Caco-2 (cell line): ENCODE results near the gene HEXIM2. TPM values are rescaled to one million over a fixed set of nuclear protein-coding genes. Genes with fewer than 3 reads are reported as not detected.

ENCODE experiments used
- BruUV-seq: library from RNA; stranded (reverse); fragments of 400-500 nt; replicated peaks from 2 replicates; lab custom pipeline; 2021; lab: Mats Ljungman, UMichigan
- CTCF ChIA-PET: fragments of 300-600 bp; sonication (Branson Sonifier 250); formaldehyde crosslinking; loops from one replicate; lab custom pipeline; 2022; ENCODE audit warnings: antibody characterized with exemption; lab: Charles Lee
- POLR2A ChIA-PET: fragments of 300-600 bp; sonication (Branson Sonifier 250); formaldehyde crosslinking; loops from one replicate; lab custom pipeline; 2022; ENCODE audit warnings: antibody characterized with exemption; lab: Charles Lee
- DNase-seq, 2 experiments: peaks; one replicate each; pipeline versions ENCODE4 v3.0.0 to v3.0.0-alpha.2; 2020 to 2022
- H3K27me3 ChIP-seq: replicated peaks from 2 replicates; pipeline ENCODE4 v1.6.0; 2011; ENCODE audit warnings: low read length; ENCODE audit not compliant: control insufficient read depth, insufficient read depth
- H3K36me3 ChIP-seq: 2 replicates; pipeline ENCODE4 v1.5.1; 2011; ENCODE audit warnings: low read length; ENCODE audit not compliant: control insufficient read depth, insufficient read depth
- H3K4me1 ChIP-seq: fragments of 250-450 bp; sonication (Bioruptor Pico); 2 replicates; pipeline ENCODE4 v1.5.1; 2020; ENCODE audit warnings: mild to moderate bottlenecking
- H3K4me3 ChIP-seq: 2 replicates; pipeline ENCODE4 v1.5.1; 2011; ENCODE audit warnings: low read depth, mild to moderate bottlenecking, control low read depth, low read length
- H3K9me3 ChIP-seq: fragments of 250-450 bp; sonication (Bioruptor Pico); 2 replicates; pipeline ENCODE4 v1.5.1; 2020; ENCODE audit warnings: mild to moderate bottlenecking, moderate library complexity
- H3K27ac Mint-ChIP-seq: one replicate; pipeline ENCODE4 v1.8.0; 2022; ENCODE audit warnings: mixed read lengths; ENCODE audit not compliant: unreplicated experiment
- H3K27me3 Mint-ChIP-seq: one replicate; pipeline ENCODE4 v1.8.0; 2022; ENCODE audit warnings: mixed read lengths; ENCODE audit not compliant: insufficient read depth, unreplicated experiment
- H3K36me3 Mint-ChIP-seq: one replicate; pipeline ENCODE4 v1.8.0; 2022; ENCODE audit warnings: mild to moderate bottlenecking, mixed read lengths; ENCODE audit not compliant: insufficient read depth, unreplicated experiment
- H3K4me1 Mint-ChIP-seq: one replicate; pipeline ENCODE4 v1.8.0; 2022; ENCODE audit warnings: low read depth, mixed read lengths; ENCODE audit not compliant: unreplicated experiment
- H3K4me3 Mint-ChIP-seq: one replicate; pipeline ENCODE4 v1.8.0; 2022; ENCODE audit warnings: mild to moderate bottlenecking, moderate library complexity, mixed read lengths; ENCODE audit not compliant: unreplicated experiment
- H3K9me3 Mint-ChIP-seq: one replicate; pipeline ENCODE4 v1.8.0; 2022; ENCODE audit warnings: mixed read lengths; ENCODE audit not compliant: unreplicated experiment
- CTCF ChIP-seq, 2 experiments: fragments of 200-600 bp in 1 of 2; IDR thresholded peaks; 1 replicate in 1 of 2; 2 replicates in 1 of 2; pipeline versions ENCODE4 v1.5.1 to v1.8.0; 2011 to 2022; ENCODE audit warnings: antibody characterized with exemption in 1 of 2, control low read depth in 1 of 2, inconsistent platforms in 1 of 2, low read depth in 1 of 2, low read length in 1 of 2, mild to moderate bottlenecking in 1 of 2, moderate library complexity in 1 of 2; ENCODE audit not compliant: insufficient read depth in 1 of 2, severe bottlenecking in 1 of 2, unreplicated experiment in 1 of 2
- intact Hi-C: fragments of 100-400 bp; cut with micrococcal nuclease; formaldehyde crosslinking; loops from one replicate; pipeline ENCODE4 v1.10.0; 2022; ENCODE audit not compliant: unreplicated experiment
- total RNA-seq: library from RNA; stranded (reverse); gene quantifications from 2 replicates; pipeline ENCODE4 v1.2.3, GENCODE V29; 2022

Gene HEXIM2
- total RNA-seq, 1 experiment from 2014 or later: 12.7 TPM

GRCh38 chr17:45190503-45191255 is 29.0 kb downstream of the HEXIM2 start:
- Mint-ChIP-seq H3K4me3 (no peak overlapping the region), H3K9me3 (no peaks in the 10 kb centered on the region), H3K36me3 (no peaks in the 10 kb centered on the region), H3K4me1 (no peaks in the 10 kb centered on the region), H3K27ac (no peak overlapping the region), H3K27me3 (no peaks in the 10 kb centered on the region)
- TF ChIP-seq CTCF (IDR thresholded peaks at IDR 0.05; ENCODE audit: insufficient read depth in 1 of 2, low read depth in 1 of 2, low read length in 1 of 2, severe bottlenecking in 1 of 2, unreplicated experiment in 1 of 2): no peak
- Histone ChIP-seq H3K36me3 (no peaks in the 10 kb centered on the region), H3K9me3 (peaks cover 4% of the 10 kb centered on the region; the same call in 1 of the 2 replicates), H3K27me3 (no peaks in the 10 kb centered on the region), H3K4me3 (no peak overlapping the region), H3K4me1 (peaks cover 14% of the 10 kb centered on the region; the same call in 1 of the 2 replicates)
- ChIA-PET CTCF (interaction anchor here (0.8 to 3.6 kb wide), 2 partner anchors 42 to 55 kb away, joined by 3 to 18 read pairs; partner anchors contain the start of gene ACBD4), POLR2A (interaction anchor here (0.6 to 1.2 kb wide), 3 partner anchors 14 to 41 kb away, joined by 3 to 7 read pairs (median 3); partner anchors contain the start of gene HEXIM2)
- BruUV-seq: no TSS peak
- DNase-seq: no peak
- intact Hi-C loops: no loop called here

GRCh38 chr17:45195424-45195823 is 33.7 kb downstream of the HEXIM2 start:
- intact Hi-C loops: no loop called here
- POLR2A ChIA-PET: no interaction called here
- CTCF ChIA-PET: interaction anchor here (1.7 to 3.2 kb wide), 3 partner anchors 34 to 59 kb away, joined by 5 to 14 read pairs (median 7); partner anchors contain the start of genes ACBD4 and HEXIM2
- Mint-ChIP-seq H3K9me3 (no peaks in the 10 kb centered on the region), H3K4me3 (no peak overlapping the region), H3K27me3 (no peaks in the 10 kb centered on the region), H3K4me1 (peaks cover 14% of the 10 kb centered on the region), H3K36me3 (no peaks in the 10 kb centered on the region), H3K27ac (no peak overlapping the region)
- BruUV-seq: no TSS peak
- no peaks in the 10 kb centered on the region for H3K27me3 ChIP-seq
- DNase-seq: no peak
- H3K4me3 ChIP-seq: no peak overlapping the region
- TF ChIP-seq CTCF (IDR thresholded peaks at IDR 0.05; ENCODE audit: insufficient read depth in 1 of 2, low read depth in 1 of 2, low read length in 1 of 2, severe bottlenecking in 1 of 2, unreplicated experiment in 1 of 2): no peak
- H3K9me3 ChIP-seq: peaks cover 4% of the 10 kb centered on the region; the same call in 1 of the 2 replicates
- peaks cover 33% of the 10 kb centered on the region for H3K4me1 ChIP-seq
- H3K36me3 ChIP-seq: no peaks in the 10 kb centered on the region

DNA sequence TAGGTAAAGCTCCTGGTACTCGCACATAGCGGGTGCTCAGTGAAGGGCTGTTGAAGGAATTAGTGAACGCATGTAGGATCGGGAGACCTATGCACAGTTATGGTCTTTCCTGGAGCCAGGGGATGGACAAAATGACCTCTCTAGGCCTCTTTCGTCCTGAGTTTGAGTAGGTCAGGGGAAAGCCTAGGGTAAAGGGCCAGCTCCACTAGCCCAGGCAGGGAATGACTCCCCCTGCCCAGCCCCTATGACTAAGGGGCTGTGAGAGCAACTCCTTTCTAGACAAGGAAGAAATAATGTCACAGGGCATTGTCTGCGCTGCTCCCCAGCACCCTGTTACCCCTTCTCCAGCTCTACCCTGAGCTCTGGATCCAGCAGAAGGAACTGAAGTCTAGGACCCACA is 35.4 kb downstream of the HEXIM2 start:
- no peak overlapping the region for H3K4me3 Mint-ChIP-seq
- peaks cover 4% of the 10 kb centered on the region; the same call in 1 of the 2 replicates for H3K9me3 ChIP-seq
- intact Hi-C loops: loop anchor here (1.0 kb wide), 4 partner anchors 21 to 49 kb away; partner anchors contain the start of genes HEXIM1 and HEXIM2
- POLR2A ChIA-PET: interaction anchor here (0.8 to 2.5 kb wide), 8 partner anchors 21 to 67 kb away, joined by 3 to 84 read pairs (median 7); partner anchors contain the start of genes ACBD4, HEXIM1 and HEXIM2
- peaks cover 14% of the 10 kb centered on the region for H3K4me1 Mint-ChIP-seq
- BruUV-seq: no TSS peak
- no peaks in the 10 kb centered on the region for H3K9me3 Mint-ChIP-seq
- no peaks in the 10 kb centered on the region for H3K27me3 ChIP-seq
- TF ChIP-seq CTCF (IDR thresholded peaks at IDR 0.05; ENCODE audit: insufficient read depth in 1 of 2, low read depth in 1 of 2, low read length in 1 of 2, severe bottlenecking in 1 of 2, unreplicated experiment in 1 of 2): no peak
- no peaks in the 10 kb centered on the region for H3K36me3 Mint-ChIP-seq
- H3K27ac Mint-ChIP-seq: peak overlapping the region; percentile 85
- CTCF ChIA-PET: interaction anchor here (0.6 to 3.8 kb wide), 17 partner anchors 12 to 148 kb away, joined by 3 to 168 read pairs (median 8); partner anchors contain the start of genes ACBD4, HEXIM1 and HEXIM2
- peaks cover 33% of the 10 kb centered on the region for H3K4me1 ChIP-seq
- DNase-seq: no peak
- no peak overlapping the region for H3K4me3 ChIP-seq
- H3K36me3 ChIP-seq: no peaks in the 10 kb centered on the region
- H3K27me3 Mint-ChIP-seq: no peaks in the 10 kb centered on the region
